Common myeloid progenitor, CD34-positive (primary cell): Measurements from ENCODE around the gene CEACAM18.
"Not testable (repeated sequence)": the region's sequence is repeated elsewhere in the genome, so short reads cannot be mapped to it uniquely, and the experiment has no call there.

Experiments used
- CTCF ChIA-PET: fragments of 350-600 bp; sonication (Branson Sonifier 250); formaldehyde crosslinking; loops from one replicate; lab custom pipeline; 2021; ENCODE audit warnings: antibody characterized with exemption; lab: Charles Lee
- POLR2A ChIA-PET: fragments of 350-600 bp; sonication (Branson Sonifier 250); formaldehyde crosslinking; loops from one replicate; lab custom pipeline; 2021; ENCODE audit warnings: antibody characterized with exemption; lab: Charles Lee
- DNase-seq, 3 donors: peaks; one replicate each; pipeline versions ENCODE4 v3.0.0 to v3.0.0-alpha.2; 2013
- H3K27ac ChIP-seq, 2 experiments: 1 replicate in 1 of 2; 2 replicates in 1 of 2; pipeline ENCODE4 v1.7.0; 2013; ENCODE audit warnings: inconsistent platforms in 2 of 2, low read length in 2 of 2, mild to moderate bottlenecking in 2 of 2, low read depth in 1 of 2, moderate library complexity in 1 of 2; ENCODE audit not compliant: severe bottlenecking in 2 of 2, insufficient read depth in 1 of 2, poor library complexity in 1 of 2
- H3K27me3 ChIP-seq, 5 experiments: replicated peaks in 2 of 5; 1 replicate in 3 of 5; 2 replicates in 2 of 5; pipeline versions ENCODE4 v1.6.1 to v1.7.0; 2013; ENCODE audit warnings: low read length in 4 of 5, mild to moderate bottlenecking in 2 of 5, moderate library complexity in 2 of 5, inconsistent platforms in 1 of 5; ENCODE audit not compliant: insufficient read depth in 5 of 5, control insufficient read depth in 4 of 5
- H3K36me3 ChIP-seq, 4 experiments: 1 replicate in 2 of 4; 2 replicates in 2 of 4; pipeline versions ENCODE4 v1.6.1 to v1.7.0; 2013; ENCODE audit warnings: low read length in 3 of 4, control low read depth in 1 of 4, mild to moderate bottlenecking in 1 of 4; ENCODE audit not compliant: control insufficient read depth in 4 of 4, insufficient read depth in 4 of 4
- H3K4me1 ChIP-seq, 4 experiments: 1 replicate in 3 of 4; 2 replicates in 1 of 4; pipeline versions ENCODE4 v1.6.1 to v1.7.1; 2013; ENCODE audit warnings: low read length in 3 of 4, mild to moderate bottlenecking in 3 of 4, control low read depth in 1 of 4, inconsistent platforms in 1 of 4, moderate library complexity in 1 of 4; ENCODE audit not compliant: control insufficient read depth in 4 of 4, insufficient read depth in 4 of 4; ENCODE audit errors: control extremely low read depth in 1 of 4
- H3K4me3 ChIP-seq, 7 experiments: 1 replicate in 4 of 7; 2 replicates in 3 of 7; pipeline versions ENCODE4 v1.5.1 to v1.7.0; 2013; ENCODE audit warnings: mild to moderate bottlenecking in 7 of 7, low read length in 6 of 7, moderate library complexity in 6 of 7, inconsistent platforms in 2 of 7, low read depth in 2 of 7, control low read depth in 1 of 7; ENCODE audit not compliant: insufficient read depth in 4 of 7, control insufficient read depth in 1 of 7; ENCODE audit errors: extremely low read depth in 1 of 7
- H3K9me3 ChIP-seq, 5 experiments: 1 replicate in 4 of 5; 2 replicates in 1 of 5; pipeline versions ENCODE4 v1.6.1 to v1.7.1; 2013; ENCODE audit warnings: low read length in 4 of 5, mild to moderate bottlenecking in 2 of 5, inconsistent platforms in 1 of 5, low read depth in 1 of 5, moderate library complexity in 1 of 5; ENCODE audit not compliant: control insufficient read depth in 4 of 5, insufficient read depth in 2 of 5; ENCODE audit errors: control extremely low read depth in 1 of 5
- whole genome bisulfite sequencing: methylation state at CpG from one replicate; pipeline ENCODE4 v1.1.5; 2013; ENCODE audit not compliant: insufficient coverage; 5-methylcytosine and 5-hydroxymethylcytosine counted together

CEACAM18 gene

DNA sequence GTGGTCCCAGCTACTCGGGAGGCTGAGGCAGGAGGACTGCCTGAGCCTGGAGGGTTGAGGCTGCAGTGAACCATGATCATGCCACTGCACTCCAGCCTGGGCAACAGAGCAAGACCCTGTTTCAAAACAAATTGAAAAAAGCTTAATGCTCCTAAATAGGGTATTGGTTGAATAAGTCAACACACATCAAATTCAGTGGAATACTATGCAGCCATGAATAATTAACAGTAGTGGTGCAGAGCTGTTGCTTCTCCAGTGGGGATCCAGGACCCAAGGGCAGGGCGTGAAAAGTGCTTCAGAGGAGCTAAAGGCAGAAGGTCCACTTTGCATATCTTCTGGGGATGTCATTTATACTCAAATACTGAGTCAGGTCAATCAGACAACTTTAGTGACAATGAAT, 38.3 kb upstream of the CEACAM18 start:
- ChIA-PET POLR2A (interaction anchor here (0.6 to 0.9 kb wide), 2 partner anchors 18 to 25 kb away, joined by 3 to 7 read pairs; no protein-coding TSS in a partner anchor), CTCF (interaction anchor here (0.6 to 4.5 kb wide), 16 partner anchors 9 to 217 kb away, joined by 3 to 40 read pairs (median 4); partner anchors contain the start of gene SIGLEC10)
- DNase-seq = no peak
- H3K4me3 ChIP-seq = no peak overlapping the region
- H3K9me3 ChIP-seq = no peaks in the 10 kb centered on the region
- no peaks in the 10 kb centered on the region for H3K36me3 ChIP-seq
- H3K4me1 ChIP-seq = peaks cover 5 to 26% (median 23%) of the 10 kb centered on the region in 4 experiments
- H3K27ac ChIP-seq = no peak overlapping the region
- 100% methylated on average over 1 of the region's 2 CpGs for WGBS
- peaks cover 0 to 4% (median 0%) of the 10 kb centered on the region in 5 experiments for H3K27me3 ChIP-seq

GRCh38 chr19:51440846-51441409, 37.4 kb upstream of the CEACAM18 start:
- WGBS = 0% methylated on average over 11 of the region's 11 CpGs
- peak overlapping the region in 6 of 7 experiments; percentile 21 to 79 (median 52) for H3K4me3 ChIP-seq
- H3K9me3 ChIP-seq = no peaks in the 10 kb centered on the region
- CTCF ChIA-PET = interaction anchor here (0.6 to 4.5 kb wide), 11 partner anchors 13 to 216 kb away, joined by 3 to 40 read pairs (median 4); no protein-coding TSS in a partner anchor
- no peaks in the 10 kb centered on the region for H3K36me3 ChIP-seq
- POLR2A ChIA-PET = interaction anchor here (0.9 kb wide), 1 partner anchor 19 kb away, joined by 7 read pairs; no protein-coding TSS in a partner anchor
- peak; percentile 45 to 78 (median 71) for DNase-seq
- peaks cover 5 to 26% (median 23%) of the 10 kb centered on the region in 4 experiments for H3K4me1 ChIP-seq
- H3K27ac ChIP-seq = peak overlapping the region in 1 of 2 experiments; percentile 65
- H3K27me3 ChIP-seq = peaks cover 0 to 4% (median 0%) of the 10 kb centered on the region in 5 experiments

DNA sequence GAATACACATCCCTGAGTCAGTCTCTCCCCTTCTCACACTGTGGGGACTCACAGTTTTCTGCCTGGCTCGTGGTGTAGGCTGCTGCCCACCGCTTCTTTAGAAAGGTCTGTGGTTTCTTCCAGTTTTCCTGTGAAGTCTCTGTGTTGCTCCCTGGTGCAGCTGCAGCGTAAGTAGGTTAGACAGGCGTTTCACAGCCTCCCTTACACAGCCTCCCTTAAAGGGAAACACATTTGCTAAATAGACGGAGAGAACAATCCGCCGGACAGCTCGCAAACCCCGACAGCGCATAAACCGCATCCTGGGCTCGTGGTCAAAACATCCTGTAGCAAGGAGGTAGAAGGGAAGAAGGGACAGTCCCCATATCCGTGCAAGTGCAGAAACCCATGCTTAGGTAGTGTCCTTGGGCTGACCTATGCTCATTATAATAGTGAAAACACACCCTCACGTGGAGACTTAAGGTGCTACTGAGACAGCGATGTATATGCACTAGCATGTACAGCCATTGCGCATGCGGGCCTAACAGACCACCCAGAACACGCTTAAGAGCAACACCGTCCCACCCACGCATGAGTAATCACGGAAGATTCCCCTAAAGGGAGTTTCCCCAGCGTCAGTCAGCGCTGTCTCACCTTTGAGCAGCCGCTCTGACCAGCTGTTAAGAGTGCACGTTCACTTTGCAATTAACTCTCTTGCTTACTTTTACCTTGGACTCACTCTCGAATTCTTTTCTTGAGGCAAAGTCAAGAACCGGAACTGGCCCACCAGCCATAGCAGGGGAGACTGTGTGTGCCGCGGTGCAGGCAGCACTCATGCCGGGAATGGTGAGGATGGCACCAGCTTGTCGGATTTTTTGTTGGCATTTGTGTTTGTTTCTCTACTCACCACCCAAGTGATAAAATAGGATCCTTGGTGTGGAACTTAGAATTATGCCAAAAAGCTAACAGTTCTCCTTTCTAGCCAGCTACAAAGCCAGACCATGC, 36.6 kb upstream of the CEACAM18 start:
- WGBS = 12% methylated on average over 24 of the region's 31 CpGs
- H3K27ac ChIP-seq = peak overlapping the region in 1 of 2 experiments; percentile 65
- peak; percentile 52 to 86 (median 80) for DNase-seq

GRCh38 chr19:51447510-51447909, 30.8 kb upstream of the CEACAM18 start:
- DNase-seq, H3K4me3 ChIP-seq, H3K36me3 ChIP-seq, POLR2A ChIA-PET, H3K9me3 ChIP-seq, H3K27ac ChIP-seq, H3K27me3 ChIP-seq: not testable (repeated sequence)
- CTCF ChIA-PET = interaction anchor here (0.7 to 2.3 kb wide), 5 partner anchors 9 to 109 kb away, joined by 3 to 6 read pairs (median 4); no protein-coding TSS in a partner anchor
- 100% methylated on average over 3 of the region's 3 CpGs for WGBS
- H3K4me1 ChIP-seq = peaks cover 5 to 19% (median 15%) of the 10 kb centered on the region in 4 experiments

More for the DNA sequence above, 36.6 kb upstream of the CEACAM18 start:
- POLR2A ChIA-PET = no interaction called here
- peak overlapping the region in 6 of 7 experiments; percentile 21 to 79 (median 52) for H3K4me3 ChIP-seq
- CTCF ChIA-PET = interaction anchor here (1.1 to 4.5 kb wide), 6 partner anchors 14 to 146 kb away, joined by 3 to 40 read pairs (median 4); no protein-coding TSS in a partner anchor
- peaks cover 5 to 26% (median 23%) of the 10 kb centered on the region in 4 experiments for H3K4me1 ChIP-seq
- H3K27me3 ChIP-seq = peaks cover 0 to 2% (median 0%) of the 10 kb centered on the region in 5 experiments
- H3K36me3 ChIP-seq = no peaks in the 10 kb centered on the region
- H3K9me3 ChIP-seq = no peaks in the 10 kb centered on the region

- WGBS = 95% methylated on average over 7 of the region's 7 CpGs
- CTCF ChIA-PET = interaction anchor here (1.3 to 2.3 kb wide), 3 partner anchors 30 to 109 kb away, joined by 4 to 6 read pairs (median 4); no protein-coding TSS in a partner anchor
Measured at GRCh38 chr19:51448011-51448410, 30.3 kb upstream of the CEACAM18 start.

DNA sequence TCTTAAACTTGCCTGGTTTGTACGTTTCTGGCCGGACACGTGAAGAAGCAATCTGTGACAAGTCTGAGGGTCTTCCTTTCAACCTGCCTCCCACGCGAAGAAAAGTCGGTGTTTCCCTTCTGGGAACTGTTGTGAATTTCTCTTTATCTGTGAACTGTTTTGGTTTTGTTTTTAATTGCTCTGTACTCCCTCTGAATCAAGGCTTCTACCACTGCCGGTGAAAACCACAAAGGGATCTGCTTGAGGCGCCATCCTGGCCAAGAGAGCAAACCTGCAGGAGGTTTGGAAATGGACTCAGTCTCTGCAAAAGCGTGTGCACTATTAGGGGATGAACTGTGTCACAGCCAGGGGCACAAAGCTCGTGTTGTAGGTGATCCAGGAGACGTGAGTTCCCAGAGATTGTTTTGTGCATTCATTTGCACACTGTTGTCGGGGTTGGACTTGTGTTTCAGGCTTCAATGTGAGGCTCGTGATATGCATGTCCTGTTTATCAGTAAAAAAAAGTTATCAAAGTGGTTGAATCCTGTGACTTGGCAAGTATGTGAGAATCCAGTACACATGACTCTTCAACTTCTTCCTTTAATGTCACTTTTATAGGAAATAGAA, 29.8 kb upstream of the CEACAM18 start:
- CTCF ChIA-PET = interaction anchor here (1.0 to 2.3 kb wide), 5 partner anchors 9 to 211 kb away, joined by 3 to 6 read pairs (median 4); no protein-coding TSS in a partner anchor

More at GRCh38 chr19:51448011-51448410, 30.3 kb upstream of the CEACAM18 start:
- Histone ChIP-seq H3K27ac (no peak overlapping the region), H3K27me3 (no peaks in the 10 kb centered on the region), H3K4me1 (peaks cover 5 to 18% (median 15%) of the 10 kb centered on the region in 4 experiments), H3K9me3 (peaks cover 0 to 5% (median 2%) of the 10 kb centered on the region in 5 experiments), H3K36me3 (no peaks in the 10 kb centered on the region), H3K4me3 (peak overlapping the region in 3 of 7 experiments; percentile 5 to 62 (median 33))
- POLR2A ChIA-PET = no interaction called here
- DNase-seq = no peak

More for the DNA sequence above, 29.8 kb upstream of the CEACAM18 start:
- peak overlapping the region in 5 of 7 experiments; percentile 5 to 62 (median 32) for H3K4me3 ChIP-seq
- peaks cover 5 to 18% (median 15%) of the 10 kb centered on the region in 4 experiments for H3K4me1 ChIP-seq
- peak; percentile 29 to 81 (median 65) for DNase-seq
- H3K9me3 ChIP-seq = peaks cover 0 to 5% (median 2%) of the 10 kb centered on the region in 5 experiments
- H3K27me3 ChIP-seq = no peaks in the 10 kb centered on the region
- no peaks in the 10 kb centered on the region for H3K36me3 ChIP-seq
- WGBS = 0% methylated on average over 9 of the region's 13 CpGs
- H3K27ac ChIP-seq = no peak overlapping the region
- POLR2A ChIA-PET = no interaction called here
